Activated B cell treated with CpG ODN at 0.5 μM for 24 hours (primary cell): Measurements from ENCODE around the gene TBC1D14. TPM values are rescaled to one million over a fixed set of nuclear protein-coding genes. Genes with fewer than 3 reads are reported as not detected.

Experiments used
- ATAC-seq: fragments of 200-7000 bp; cut with Tn5 transposase; one replicate; pipeline ENCODE4 v1.10.0; 2021; ENCODE audit warnings: low read depth, mild to moderate bottlenecking, moderate library complexity
- CTCF ChIA-PET: fragments of 350-600 bp; sonication (Branson Sonifier 250); formaldehyde crosslinking; loops from one replicate; lab custom pipeline; 2021; ENCODE audit warnings: antibody characterized with exemption; lab: Charles Lee
- POLR2A ChIA-PET: fragments of 350-600 bp; sonication (Branson Sonifier 250); formaldehyde crosslinking; loops from one replicate; lab custom pipeline; 2021; ENCODE audit warnings: antibody characterized with exemption; lab: Charles Lee
- DNase-seq: peaks from one replicate; pipeline ENCODE4 v3.0.0; 2022
- H3K27ac Mint-ChIP-seq: one replicate; pipeline ENCODE4 v1.8.0; 2020; ENCODE audit warnings: mixed read lengths
- H3K27me3 Mint-ChIP-seq: one replicate; pipeline ENCODE4 v1.8.0; 2021; ENCODE audit warnings: mixed read lengths
- H3K36me3 Mint-ChIP-seq: one replicate; pipeline ENCODE4 v1.8.0; 2021; ENCODE audit warnings: low read depth, mixed read lengths
- H3K4me1 Mint-ChIP-seq: one replicate; pipeline ENCODE4 v1.8.0; 2021; ENCODE audit warnings: mixed read lengths
- H3K4me3 Mint-ChIP-seq: one replicate; pipeline ENCODE4 v1.8.0; 2020; ENCODE audit warnings: mild to moderate bottlenecking, mixed read lengths
- H3K9me3 Mint-ChIP-seq: one replicate; pipeline ENCODE4 v1.8.0; 2020; ENCODE audit warnings: mixed read lengths
- intact Hi-C: fragments of 100-400 bp; cut with micrococcal nuclease; formaldehyde crosslinking; loops from one replicate; pipeline ENCODE4 v1.15.1; 2024
- total RNA-seq: library from RNA; stranded (reverse); gene quantifications from 2 replicates; pipeline ENCODE4 v1.2.3, GENCODE V29; 2022
- TF ChIP-seq, protein P1 (sequence below): fragments of 200-600 bp; IDR thresholded peaks from one replicate; pipeline ENCODE4 v1.8.0; 2022; ENCODE audit warnings: antibody characterized with exemption, mild to moderate bottlenecking

Gene TBC1D14
- total RNA-seq, 1 donor from 2014 or later: 35.1 TPM

DNA sequence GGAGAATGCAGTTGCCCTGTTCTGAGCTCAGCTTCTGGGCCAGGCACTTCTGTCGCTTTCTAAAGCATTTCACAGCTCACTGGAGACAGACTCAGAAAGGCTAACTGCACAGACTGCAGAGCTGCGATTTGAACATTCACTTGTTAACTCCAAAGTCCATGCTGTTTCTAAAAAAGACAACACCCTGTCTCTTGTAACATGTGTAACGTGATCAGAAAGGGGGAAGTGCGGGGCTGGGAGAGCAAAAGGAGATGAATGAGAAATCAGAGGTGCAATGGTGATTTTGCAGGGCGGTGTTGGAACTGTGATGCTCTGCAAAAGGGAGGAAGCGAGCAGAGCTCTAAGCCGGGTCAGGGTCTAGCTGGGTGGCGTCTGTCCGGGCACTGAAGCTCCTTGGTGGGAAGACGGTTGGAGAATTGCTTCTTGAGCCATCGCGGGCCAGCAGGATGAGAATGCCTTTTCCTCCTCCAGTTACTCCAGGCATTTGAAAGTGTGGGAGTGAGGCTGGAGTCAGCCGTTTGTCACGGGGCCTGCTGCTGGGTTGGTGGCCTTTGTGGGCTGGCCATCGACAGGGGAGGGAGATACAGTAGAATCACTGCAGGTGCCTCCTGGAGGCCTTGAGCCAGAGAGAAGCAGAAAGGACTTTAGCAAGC, 20.3 kb downstream of the TBC1D14 start:
- peaks cover 33% of the 10 kb centered on the region for H3K36me3 Mint-ChIP-seq
- peaks cover 18% of the 10 kb centered on the region for H3K4me1 Mint-ChIP-seq
- no peaks in the 10 kb centered on the region for H3K27me3 Mint-ChIP-seq
- H3K27ac Mint-ChIP-seq: no peak overlapping the region
- ChIA-PET POLR2A (no interaction called here), CTCF (no interaction called here)
- no peak overlapping the region for H3K4me3 Mint-ChIP-seq
- ATAC-seq (no peak), DNase-seq (no peak)
- TF ChIP-seq, protein P1, sequence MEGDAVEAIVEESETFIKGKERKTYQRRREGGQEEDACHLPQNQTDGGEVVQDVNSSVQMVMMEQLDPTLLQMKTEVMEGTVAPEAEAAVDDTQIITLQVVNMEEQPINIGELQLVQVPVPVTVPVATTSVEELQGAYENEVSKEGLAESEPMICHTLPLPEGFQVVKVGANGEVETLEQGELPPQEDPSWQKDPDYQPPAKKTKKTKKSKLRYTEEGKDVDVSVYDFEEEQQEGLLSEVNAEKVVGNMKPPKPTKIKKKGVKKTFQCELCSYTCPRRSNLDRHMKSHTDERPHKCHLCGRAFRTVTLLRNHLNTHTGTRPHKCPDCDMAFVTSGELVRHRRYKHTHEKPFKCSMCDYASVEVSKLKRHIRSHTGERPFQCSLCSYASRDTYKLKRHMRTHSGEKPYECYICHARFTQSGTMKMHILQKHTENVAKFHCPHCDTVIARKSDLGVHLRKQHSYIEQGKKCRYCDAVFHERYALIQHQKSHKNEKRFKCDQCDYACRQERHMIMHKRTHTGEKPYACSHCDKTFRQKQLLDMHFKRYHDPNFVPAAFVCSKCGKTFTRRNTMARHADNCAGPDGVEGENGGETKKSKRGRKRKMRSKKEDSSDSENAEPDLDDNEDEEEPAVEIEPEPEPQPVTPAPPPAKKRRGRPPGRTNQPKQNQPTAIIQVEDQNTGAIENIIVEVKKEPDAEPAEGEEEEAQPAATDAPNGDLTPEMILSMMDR: no peak
- no peaks in the 10 kb centered on the region for H3K9me3 Mint-ChIP-seq
- intact Hi-C loops: no loop called here

DNA sequence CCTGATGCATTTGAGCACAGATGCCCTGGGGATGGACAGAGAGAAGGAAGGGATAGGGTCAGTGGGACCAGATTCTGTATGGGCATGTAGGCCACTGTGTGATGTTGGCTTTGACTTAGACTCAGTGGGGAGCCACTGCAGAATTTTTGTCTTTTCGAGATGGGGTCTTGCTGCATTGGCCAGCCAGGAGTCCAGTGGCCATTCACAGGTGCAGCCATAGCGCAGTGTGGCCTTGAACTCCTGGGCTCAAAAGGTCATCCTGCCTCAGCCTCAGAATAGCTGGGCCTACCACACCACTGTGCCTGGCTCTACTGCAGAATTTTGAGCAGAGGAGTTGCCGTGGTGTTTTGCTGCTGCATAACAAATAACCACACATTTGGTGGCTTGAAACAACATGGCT, 22.8 kb downstream of the TBC1D14 start:
- no peak overlapping the region for H3K27ac Mint-ChIP-seq
- no peaks in the 10 kb centered on the region for H3K27me3 Mint-ChIP-seq
- H3K4me3 Mint-ChIP-seq: no peak overlapping the region
- DNase-seq (no peak), ATAC-seq (no peak)
- intact Hi-C loops: no loop called here
- H3K9me3 Mint-ChIP-seq: peaks cover 1% of the 10 kb centered on the region
- TF ChIP-seq, protein P1: no peak
- H3K36me3 Mint-ChIP-seq: peaks cover 20% of the 10 kb centered on the region
- ChIA-PET CTCF (no interaction called here), POLR2A (interaction anchor here (0.7 kb wide), 1 partner anchor 23 kb away, joined by 4 read pairs; the partner anchor contains the start of gene TBC1D14)
- H3K4me1 Mint-ChIP-seq: peaks cover 15% of the 10 kb centered on the region

DNA sequence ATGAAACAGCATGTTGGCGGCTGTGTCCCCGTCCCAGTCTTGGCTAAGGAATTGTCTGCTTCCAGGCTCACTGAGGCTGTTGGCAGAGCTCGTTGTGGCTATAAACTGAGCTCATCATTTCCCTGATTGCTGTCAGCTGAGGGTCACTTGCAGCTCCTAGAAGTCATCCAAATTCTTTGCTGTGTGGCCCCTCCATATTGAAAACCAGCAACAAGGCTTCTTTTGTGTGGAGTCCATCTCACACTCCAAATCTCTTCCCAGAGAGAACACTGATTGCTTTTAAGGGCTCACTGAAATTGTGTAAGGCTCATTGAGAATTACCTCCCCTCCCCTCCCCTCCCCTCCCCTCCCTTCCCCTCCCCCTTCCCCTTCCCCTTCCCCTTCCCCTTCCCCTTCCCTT, 23.3 kb downstream of the TBC1D14 start:
- DNase-seq (no peak), ATAC-seq (no peak)
- Mint-ChIP-seq H3K27ac (no peak overlapping the region), H3K4me1 (peaks cover 19% of the 10 kb centered on the region), H3K36me3 (peaks cover 20% of the 10 kb centered on the region), H3K9me3 (peaks cover 1% of the 10 kb centered on the region), H3K4me3 (no peak overlapping the region), H3K27me3 (no peaks in the 10 kb centered on the region)
- CTCF ChIA-PET: interaction anchor here (1.7 kb wide), 1 partner anchor 110 kb away, joined by 3 read pairs; the partner anchor contains the start of gene TADA2B
- intact Hi-C loops: no loop called here
- TF ChIP-seq, protein P1: no peak
- POLR2A ChIA-PET: interaction anchor here (0.7 kb wide), 1 partner anchor 23 kb away, joined by 4 read pairs; the partner anchor contains the start of gene TBC1D14

DNA sequence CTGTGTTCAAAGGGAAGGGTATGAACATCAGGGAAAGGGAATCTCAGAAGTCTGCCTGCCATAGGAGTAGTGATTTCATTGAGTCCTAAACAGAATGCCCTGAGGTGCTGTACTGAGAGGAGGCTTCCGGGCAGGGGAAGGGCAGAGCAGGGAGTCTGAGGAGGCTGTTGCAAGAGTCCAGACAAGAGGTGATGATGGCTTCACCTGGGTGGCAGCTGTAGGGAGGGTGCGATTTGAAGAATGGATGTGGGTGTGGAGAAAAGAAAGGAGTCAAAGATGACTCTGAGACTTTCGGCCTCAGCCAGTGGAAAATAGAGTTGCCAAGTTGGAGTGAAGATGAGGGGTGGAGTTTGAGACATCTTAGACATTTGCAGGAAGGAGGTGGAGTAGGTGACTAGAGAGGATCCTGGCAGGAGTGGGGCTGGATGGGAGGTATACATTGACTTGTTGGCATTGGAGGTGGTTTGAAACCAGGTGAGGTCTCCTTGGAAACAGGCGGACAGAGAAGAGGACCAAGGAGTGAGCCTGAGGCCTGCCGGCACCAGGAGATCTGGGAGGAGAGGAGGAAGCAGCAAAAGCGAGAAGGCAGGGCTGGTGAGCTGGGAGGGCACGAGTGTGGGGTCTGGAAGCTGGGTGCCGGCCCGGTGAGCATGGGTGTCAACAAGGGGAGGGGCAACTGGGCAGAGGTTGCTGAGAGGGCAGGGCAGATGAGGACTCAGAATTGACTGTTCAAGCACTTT, 24.2 kb downstream of the TBC1D14 start:
- POLR2A ChIA-PET: no interaction called here
- peaks cover 29% of the 10 kb centered on the region for H3K4me1 Mint-ChIP-seq

More for the DNA sequence above, 24.2 kb downstream of the TBC1D14 start:
- ATAC-seq (no peak), DNase-seq (no peak)
- intact Hi-C loops: no loop called here
- H3K27ac Mint-ChIP-seq: no peak overlapping the region
- TF ChIP-seq, protein P1: no peak
- CTCF ChIA-PET: interaction anchor here (1.7 kb wide), 1 partner anchor 109 kb away, joined by 3 read pairs; the partner anchor contains the start of gene TADA2B
- no peak overlapping the region for H3K4me3 Mint-ChIP-seq
- H3K9me3 Mint-ChIP-seq: peaks cover 1% of the 10 kb centered on the region
- H3K36me3 Mint-ChIP-seq: peaks cover 20% of the 10 kb centered on the region
- H3K27me3 Mint-ChIP-seq: no peaks in the 10 kb centered on the region
